HG03432 (cell line): ENCODE results near the gene AUP1.
"Not testable (repeated sequence)": the region's sequence is repeated elsewhere in the genome, so short reads cannot be mapped to it uniquely, and the experiment has no call there.

ENCODE experiments used
- ATAC-seq: cut with Tn5 transposase; IDR thresholded peaks from one replicate; pipeline ENCODE4 v1.9.1; 2021; ENCODE audit warnings: mild to moderate bottlenecking, moderate library complexity; ENCODE audit not compliant: unreplicated experiment

The AUP1 gene, protein sequence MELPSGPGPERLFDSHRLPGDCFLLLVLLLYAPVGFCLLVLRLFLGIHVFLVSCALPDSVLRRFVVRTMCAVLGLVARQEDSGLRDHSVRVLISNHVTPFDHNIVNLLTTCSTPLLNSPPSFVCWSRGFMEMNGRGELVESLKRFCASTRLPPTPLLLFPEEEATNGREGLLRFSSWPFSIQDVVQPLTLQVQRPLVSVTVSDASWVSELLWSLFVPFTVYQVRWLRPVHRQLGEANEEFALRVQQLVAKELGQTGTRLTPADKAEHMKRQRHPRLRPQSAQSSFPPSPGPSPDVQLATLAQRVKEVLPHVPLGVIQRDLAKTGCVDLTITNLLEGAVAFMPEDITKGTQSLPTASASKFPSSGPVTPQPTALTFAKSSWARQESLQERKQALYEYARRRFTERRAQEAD

DNA sequence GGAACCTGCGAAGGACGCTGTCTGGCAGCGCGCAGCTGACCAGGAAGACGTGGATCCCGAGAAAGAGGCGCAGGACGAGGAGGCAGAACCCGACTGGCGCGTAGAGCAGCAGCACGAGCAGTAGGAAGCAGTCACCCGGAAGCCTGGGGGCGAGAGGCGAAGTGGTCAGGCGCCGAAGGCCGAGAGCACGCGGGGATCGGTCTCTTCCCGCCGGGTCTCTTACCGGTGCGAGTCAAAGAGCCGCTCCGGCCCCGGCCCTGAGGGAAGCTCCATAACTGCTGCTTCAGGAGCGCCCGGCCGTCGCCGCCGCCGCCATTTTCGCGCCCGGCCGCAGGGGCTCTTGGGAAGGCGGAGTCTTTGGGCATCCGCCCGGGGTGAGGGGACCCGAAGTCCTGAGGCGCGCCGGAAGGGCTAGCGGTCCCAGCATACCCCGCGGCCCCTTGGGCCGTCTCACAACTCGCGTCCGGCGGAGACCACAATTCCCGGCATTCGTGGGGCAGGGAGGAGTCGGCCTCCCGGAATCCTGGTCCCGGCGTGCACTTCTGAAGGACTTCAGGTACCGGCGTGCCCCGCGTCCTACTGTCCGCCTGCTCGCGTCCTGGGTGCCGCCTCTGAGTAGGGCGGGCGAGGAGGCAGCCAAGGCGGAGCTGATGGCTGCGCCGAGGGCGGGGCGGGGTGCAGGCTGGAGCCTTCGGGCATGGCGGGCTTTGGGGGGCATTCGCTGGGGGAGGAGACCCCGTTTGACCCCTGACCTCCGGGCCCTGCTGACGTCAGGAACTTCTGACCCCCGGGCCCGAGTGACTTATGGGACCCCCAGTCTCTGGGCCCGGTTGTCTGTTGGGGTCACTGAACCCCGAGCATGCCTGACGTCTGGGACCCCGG is at the start of gene AUP1, which contains the start of gene HTRA2:
TSS of gene AUP1 (minus strand) at position 350 of the 882 bp plus-strand sequence. CDS start at position 273, 77 bp downstream.
TSS of gene HTRA2 (plus strand) at position 577 of the 882 bp plus-strand sequence. CDS start at position 651, 74 bp downstream.
- ATAC-seq, result peak; percentile 84

DNA sequence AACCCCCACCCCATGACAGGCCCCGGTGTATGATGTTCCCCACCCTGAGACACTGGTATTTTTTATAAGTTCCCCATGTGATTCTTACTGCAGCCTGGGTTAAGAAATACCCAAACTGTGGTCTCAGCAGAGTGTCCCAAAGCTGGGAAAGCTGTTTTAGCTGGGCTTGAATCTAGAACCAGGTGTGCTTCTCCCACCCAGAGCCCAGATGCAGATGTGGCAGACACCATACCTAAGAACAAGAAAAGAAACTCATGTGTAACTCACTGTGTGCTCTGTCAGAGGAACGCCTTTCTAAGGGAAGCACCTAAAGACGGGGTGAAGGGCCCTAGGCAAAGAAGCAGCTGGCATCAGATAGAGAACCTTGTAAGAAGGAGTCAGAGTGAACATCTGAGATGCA is 48.9 kb upstream of the AUP1 start:
- peak; percentile 49 for ATAC-seq

DNA sequence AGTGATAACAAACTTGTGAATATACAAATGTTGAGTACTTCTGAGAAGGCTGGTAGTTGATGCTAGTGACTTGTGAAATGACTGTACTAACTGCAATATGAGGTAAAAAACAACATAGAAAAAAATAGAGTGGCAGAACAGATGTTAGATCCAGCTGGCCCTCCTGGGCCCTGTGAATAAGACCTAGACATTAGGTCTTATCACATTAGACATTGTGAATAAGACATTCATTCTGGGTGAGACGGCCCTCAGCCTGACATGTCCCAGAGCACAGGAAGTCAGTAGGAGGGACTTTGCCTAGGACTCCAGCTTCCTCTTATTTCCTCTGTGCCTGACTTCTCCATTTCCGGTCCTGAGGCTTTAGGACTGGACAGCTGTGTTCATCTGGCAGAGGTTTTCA is 47.9 kb upstream of the AUP1 start:
- ATAC-seq, result peak; percentile 45

DNA sequence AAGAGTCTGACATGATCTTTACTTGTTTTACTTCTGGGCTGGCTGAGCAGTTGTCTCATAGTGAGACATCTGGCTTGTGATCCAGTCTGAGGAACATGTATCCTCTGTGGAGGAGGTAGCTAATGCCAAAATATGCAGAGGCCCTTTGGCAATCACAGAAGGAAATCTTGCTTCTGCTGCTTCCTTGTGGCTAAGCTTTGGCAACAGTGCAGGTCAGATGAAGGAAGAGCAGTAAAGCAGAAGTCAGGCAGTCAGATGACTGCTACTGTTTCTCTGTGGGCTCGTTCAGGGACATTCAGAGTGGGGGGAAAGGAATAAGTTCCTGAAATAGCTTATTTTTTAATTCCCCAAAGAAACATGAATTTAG is 47.3 kb upstream of the AUP1 start:
- no peak for ATAC-seq

DNA sequence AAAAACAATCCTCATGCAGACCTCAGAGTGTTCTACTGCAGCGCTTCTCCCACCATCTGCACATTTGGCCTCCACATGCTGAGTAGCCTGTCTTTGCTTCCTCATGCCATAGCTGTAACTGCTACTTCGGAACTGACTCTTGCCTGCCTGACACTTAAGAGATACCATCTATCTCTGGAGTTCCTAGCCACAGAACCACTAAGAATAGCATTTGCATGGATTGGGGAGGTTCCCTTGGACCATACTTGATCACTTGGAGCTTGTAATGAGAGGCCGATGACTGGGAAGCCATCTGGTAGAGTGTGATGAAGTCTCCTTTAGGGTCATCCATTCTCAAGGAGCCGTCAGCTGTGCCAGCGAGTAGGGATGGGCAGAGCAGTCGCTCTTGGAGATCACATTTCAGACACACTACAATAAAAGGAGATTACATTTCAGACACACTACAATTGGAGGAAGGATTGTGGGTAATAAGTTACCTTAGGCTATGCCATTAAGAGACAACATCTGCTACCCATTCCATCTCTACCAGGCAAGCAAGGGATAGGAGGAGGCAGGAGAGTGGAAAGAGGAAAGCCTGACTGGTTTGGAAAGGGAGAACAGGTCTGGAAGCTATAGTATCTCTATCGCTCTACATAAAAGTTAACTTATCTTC is 46.8 kb upstream of the AUP1 start:
- ATAC-seq, result no peak

DNA sequence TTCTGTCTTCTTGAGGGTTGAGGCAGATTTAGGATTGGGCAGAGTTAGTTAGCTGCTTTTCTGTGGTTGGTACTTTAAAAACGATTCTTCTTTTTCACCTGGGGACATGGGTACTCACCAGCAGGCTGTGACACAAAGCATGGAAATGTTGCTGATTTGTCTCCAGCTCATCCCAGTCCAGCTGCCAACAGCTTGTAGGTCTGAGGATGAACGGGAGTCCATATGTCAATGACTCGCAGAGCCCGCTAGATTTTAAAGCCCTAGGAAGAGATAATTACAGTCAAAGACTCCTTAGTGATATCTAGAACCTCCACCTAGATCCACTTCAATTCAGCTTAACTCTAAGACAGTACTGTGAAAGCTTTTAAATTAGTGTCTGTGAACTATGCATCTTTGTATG is 45.8 kb upstream of the AUP1 start:
- no peak for ATAC-seq

DNA sequence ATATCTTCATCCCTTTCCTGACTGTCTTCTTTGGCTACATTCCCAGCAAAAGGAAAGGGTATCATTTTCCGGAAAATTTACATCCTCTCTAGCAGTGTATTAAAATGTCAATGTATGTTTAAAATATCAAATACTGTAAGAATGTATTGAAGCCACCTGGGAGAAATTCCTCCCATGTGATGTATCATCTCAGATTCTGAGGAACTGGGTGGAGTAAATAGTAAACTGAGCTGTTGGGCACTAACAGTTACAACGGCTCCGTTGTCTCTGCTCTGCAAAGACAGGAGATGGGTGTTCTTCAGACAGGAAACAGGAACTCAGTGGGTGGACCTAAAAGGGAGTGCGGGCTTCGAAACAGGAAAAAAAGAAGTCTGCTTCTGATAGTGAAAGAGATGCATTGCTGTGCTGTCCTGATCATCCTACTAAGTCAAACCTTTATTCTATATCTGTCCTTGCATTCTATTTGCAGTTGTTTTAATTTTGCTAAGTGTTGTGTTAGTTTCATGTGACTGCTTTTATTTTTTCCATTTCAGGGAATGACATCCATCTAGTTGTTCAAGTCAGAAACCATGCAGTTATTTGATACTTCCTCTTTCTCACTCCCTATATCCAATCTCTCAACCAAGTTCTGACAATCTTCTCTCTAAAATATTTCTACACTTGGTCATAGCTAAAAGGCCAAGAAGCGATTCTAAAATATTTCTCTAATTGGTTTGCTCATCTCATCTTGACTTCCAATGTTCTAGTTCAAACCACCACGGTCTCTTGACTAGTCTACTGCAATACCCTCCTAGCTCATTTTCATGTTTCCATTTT is 44.4 kb upstream of the AUP1 start:
- peak; percentile 47 for ATAC-seq

DNA sequence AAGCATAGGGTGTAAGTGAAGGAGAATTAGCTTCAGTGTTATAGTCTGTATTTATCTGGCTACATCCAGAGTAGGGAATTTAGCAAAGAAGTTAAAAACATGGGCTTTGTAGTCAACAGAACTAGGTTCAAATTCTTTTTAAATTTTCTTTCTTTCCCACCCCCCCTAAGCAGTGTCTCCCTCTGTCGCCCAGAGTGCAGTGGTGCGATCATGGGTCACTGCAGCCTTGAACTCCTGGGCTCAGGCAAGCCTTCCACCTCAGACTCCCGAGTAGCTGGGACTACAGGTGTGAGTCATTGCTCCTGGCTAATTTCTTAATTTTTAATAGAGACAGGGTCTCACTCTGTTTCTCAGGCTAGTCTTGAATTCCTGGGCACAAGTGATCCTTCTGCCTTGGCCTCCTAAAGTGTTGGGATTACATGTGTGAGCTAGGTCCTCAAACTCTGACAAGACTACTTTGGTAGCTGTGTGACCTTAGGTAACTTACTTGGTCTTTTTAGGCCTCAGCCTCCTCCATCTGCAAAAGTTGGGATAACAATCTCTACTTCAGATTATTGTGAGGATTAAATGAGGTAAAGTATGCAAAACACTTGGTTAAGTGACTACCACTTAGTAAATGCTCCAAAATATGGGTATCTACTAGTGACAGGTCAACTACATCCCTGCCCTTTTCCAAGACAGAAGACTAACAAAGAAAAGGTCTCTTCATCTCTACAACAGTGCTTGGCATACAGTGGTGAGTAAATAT is 42.8 kb upstream of the AUP1 start:
- ATAC-seq, result no peak

DNA sequence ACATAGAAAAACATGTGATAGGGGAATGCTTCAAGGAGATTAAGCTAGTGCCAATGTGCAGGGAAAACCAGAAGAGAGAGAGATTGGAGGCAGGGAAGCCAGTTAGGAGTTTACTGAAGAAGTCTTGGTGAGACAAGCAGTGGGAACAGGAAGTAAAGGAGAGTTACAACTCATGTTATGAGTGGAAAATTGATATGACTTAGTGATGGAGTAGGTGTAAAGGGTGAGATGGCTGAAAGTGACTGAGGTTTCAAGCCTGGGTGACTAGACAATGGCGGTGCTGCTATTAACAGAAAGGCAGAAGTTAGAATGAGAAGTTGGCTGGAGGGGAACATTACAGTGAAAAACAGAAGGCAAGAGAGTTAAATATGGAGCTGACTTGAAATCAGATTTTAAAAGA is 41.6 kb upstream of the AUP1 start:
- peak; percentile 69 for ATAC-seq

DNA sequence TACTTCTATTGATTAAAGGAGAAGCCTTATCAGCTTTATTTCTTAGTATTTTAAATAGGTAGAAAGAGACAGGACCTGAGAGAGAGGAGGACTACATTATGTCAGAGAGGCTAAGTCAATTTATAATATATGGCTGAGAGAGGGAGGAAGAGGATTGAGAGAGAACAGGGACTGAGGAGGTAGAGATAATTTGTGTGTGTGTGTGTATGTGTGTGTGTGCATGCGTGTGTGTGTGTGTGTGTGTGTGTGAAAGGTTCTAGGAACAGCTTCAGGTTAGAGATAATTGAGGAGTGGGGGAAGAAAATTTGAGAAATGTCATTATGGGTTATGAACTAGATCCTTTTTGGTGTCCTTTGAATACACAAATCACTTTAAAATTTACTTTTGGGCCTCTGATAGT is 40.2 kb upstream of the AUP1 start:
- ATAC-seq, result no peak

DNA sequence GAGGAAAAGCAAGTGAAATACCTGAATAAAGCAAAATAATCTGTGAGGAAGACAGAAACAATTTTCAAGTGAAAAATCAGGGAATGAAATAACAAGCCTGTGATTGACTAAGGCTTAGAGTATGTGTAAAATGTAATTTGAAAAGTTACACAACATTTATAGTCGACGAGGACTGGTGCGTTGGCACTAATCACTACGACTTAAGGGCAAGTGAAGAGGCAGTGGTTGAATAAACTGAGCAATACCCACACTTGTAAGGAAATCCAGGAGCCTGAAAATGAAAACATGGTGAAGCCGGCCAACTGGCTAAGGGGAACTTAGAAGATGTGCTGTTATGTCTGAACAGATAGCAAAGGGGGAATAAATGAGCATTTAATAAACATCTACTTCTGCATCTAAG is 38.4 kb upstream of the AUP1 start:
- ATAC-seq, result no peak

DNA sequence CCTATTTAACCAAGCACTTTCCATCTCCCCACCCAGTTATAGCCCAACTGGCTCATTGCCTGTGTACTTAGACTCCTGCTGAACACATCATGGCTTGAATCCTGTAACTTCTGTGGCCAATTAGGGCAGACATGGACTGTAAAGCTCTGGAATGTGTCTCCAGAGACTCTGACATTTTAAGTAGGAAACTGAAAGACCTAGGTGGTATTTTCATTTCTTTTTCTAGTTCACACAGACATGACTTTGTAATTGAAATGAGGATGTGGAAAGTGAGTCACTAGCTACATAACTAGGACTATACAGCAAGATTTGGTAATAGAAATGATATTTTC is 37.2 kb upstream of the AUP1 start:
- peak; percentile 40 for ATAC-seq

DNA sequence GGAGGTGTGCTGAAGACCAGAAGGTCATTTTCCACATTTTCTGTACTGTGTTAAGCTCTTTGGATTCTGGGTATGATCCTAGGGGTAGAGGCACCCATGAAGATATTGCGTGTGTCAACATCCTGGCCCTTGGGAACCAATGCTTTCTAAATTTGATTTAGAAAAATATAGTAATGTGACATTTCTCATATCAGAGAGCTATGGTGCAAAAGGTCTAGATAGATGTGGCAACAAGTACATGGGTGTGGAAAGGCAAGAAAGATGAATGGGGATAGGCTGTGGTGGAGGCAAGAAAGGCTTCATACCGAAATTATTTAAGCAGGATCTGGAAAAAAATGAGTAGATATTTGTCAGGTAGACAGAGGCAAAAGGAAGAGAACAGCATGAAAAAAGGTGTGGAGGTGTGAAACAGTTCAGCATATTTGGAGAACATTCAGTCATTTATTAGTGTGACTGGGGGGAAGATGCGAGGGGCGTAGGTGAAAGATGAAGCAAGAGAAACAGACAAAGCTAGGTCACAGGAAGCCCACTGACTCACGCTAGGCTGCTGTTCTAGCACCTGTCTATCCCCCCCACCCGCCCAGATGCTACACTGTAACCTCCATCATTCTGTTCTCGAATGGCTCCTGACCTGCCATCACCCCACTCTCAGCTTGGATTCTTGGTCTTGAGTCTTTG is 36.7 kb upstream of the AUP1 start:
- peak; percentile 21 for ATAC-seq

DNA sequence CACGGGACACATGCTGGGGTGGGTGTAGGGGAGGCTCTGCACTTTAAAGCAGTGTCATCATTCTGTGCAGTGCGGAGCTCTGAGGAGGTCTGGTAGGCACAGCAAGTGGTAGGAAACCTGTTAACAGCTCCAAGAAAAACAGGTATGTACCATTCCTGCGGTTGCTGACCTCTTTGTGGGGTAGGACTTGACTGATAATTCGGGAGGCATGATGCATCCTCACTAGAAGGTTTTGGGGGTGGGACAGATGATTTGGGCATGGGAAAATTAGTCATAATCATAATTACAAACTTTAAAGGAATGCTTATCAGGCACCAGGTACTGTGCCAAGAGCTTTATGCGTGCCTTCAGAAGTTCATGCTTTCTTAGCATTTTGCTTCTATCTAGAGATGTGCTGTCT is 34.7 kb upstream of the AUP1 start:
- ATAC-seq, result no peak

DNA sequence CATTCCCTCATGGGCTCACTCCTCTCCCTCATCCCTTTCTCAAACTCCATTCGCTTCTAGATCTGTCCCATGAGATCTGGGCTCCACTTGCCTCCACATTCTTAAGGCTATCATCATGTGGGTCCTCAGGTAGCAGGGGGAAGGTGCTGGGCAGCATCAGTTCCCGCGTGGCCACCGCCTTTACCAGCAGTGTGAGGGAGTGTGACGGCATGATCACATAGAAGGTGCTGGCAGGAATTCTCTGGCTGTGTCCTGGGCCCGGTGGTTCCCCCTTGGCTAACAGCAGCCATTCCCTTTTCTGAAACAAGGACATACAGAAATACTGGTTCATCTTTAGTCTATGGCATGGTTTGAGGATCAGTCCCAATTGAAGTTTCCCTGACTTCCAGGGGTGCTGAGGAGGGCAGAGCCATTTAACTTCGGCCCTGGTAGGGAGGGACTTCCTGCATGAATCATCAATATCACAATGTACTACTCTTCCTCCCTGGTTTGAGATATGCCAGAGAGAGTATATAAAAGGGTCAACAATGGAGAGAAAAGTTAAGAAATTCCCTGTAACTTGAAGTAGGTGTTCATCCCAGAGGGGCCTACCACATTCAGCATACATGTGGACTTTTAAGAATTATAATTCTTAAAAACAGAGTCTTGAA is 32.7 kb upstream of the AUP1 start:
- no peak for ATAC-seq

DNA sequence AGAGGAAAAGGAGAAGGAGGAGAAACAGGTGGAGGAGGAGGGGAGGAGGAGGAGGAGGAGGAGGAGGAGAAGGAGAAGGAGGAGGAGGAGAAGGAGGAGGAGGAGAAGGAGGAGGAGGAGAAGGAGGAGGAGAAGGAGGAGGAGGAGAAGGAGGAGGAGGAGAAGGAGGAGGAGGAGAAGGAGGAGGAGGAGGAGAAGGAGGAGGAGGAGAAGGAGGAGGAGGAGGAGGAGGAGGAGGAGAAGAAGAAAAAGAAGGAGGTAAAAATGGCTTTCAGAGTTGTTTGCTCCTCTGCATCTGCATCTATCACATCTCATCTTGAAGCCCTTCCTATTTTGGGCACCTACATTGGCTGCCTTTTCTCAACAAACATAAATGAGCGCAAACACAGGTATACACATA is 31.5 kb upstream of the AUP1 start:
- not testable (repeated sequence) for ATAC-seq

DNA sequence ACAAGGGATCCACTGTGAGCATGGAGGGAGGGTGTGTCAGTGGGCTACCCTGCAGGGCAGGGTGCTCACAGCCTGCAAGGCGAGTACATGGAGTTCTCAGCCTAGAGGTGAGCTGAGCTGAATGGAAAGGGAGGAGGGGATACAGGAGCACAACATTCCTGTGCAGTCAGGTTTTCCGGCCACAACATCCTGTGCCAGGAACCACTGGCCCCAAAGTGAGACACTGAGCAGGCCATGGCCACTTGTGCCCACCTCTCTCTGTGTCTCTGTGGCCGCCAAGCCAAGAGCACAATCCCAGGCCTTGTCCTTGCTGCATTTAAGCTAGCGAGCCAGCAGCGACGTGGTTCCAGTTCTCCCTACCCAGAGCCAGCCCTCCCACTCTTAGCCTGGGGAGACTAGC is 31.1 kb upstream of the AUP1 start:
- ATAC-seq, result no peak

DNA sequence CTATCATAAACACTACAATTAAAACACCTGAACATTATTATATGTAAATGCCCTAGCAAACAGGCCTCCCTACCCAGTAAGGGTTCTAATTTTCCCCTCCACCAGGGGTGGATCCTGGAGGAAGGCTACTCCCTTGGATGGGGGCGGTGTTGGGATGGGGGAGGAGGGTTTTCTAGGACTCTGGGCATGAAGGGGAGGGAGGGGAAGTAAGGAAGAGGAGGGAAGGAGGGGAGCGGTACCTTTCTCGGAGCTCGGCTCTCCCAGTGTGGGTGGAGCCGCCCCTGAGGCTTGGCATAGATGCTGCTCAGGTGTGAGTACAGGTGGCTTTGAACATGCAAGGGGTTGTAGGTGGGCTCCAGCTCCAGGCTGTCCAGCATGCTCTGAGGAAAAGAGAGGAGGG is 30.4 kb upstream of the AUP1 start:
- no peak for ATAC-seq
